Activated T-cell treated with anti-CD3 and anti-CD28 coated beads, Interleukin-2, amount 50 U/mL, for 72 hours (primary cell): Measurements from ENCODE around the gene SPNS2. TPM values are rescaled to one million over a fixed set of nuclear protein-coding genes. Genes with fewer than 3 reads are reported as not detected.

Source experiments
- ATAC-seq, 2 donors: fragments of 150-1000 bp; cut with Tn5 transposase; replicated peaks in 1 of 2; 2 replicates each; pipeline ENCODE4 v1.10.0; 2021; ENCODE audit warnings: moderate library complexity in 2 of 2, mild to moderate bottlenecking in 1 of 2
- DNase-seq, 2 donors: peaks; one replicate each; pipeline ENCODE4 v3.0.0; 2021 to 2022; ENCODE audit warnings: mixed read lengths in 1 of 2
- H3K27ac Mint-ChIP-seq: one replicate; pipeline ENCODE4 v1.8.0; 2022; ENCODE audit warnings: mild to moderate bottlenecking, moderate library complexity, mixed read lengths
- H3K27me3 Mint-ChIP-seq: one replicate; pipeline ENCODE4 v1.8.0; 2022; ENCODE audit warnings: low read depth, mixed read lengths
- H3K36me3 Mint-ChIP-seq, 2 donors: one replicate each; pipeline ENCODE4 v1.8.0; 2022; ENCODE audit warnings: mixed read lengths in 2 of 2, mild to moderate bottlenecking in 1 of 2; ENCODE audit not compliant: insufficient read depth in 2 of 2
- H3K4me1 Mint-ChIP-seq: one replicate; pipeline ENCODE4 v1.8.0; 2022; ENCODE audit warnings: low read depth, mixed read lengths
- H3K4me3 Mint-ChIP-seq, 2 donors: one replicate each; pipeline ENCODE4 v1.8.0; 2022; ENCODE audit warnings: mild to moderate bottlenecking in 2 of 2, mixed read lengths in 2 of 2, moderate library complexity in 2 of 2
- H3K9me3 Mint-ChIP-seq, 2 donors: one replicate each; pipeline ENCODE4 v1.8.0; 2022; ENCODE audit warnings: mixed read lengths in 2 of 2
- total RNA-seq, 2 donors: library from RNA; stranded (reverse); gene quantifications; one replicate each; pipeline ENCODE4 v1.2.3, GENCODE V29; 2022

SPNS2 gene
- 1 to 10 TPM; 1.1 to 1.3 TPM for total RNA-seq

- H3K4me1 Mint-ChIP-seq: peaks cover 15% of the 10 kb centered on the region
- H3K4me3 Mint-ChIP-seq: peak within 1 kb of the TSS; percentile 73 to 74
- no peak within 1 kb of the TSS for H3K27ac Mint-ChIP-seq
- DNase-seq (peak; percentile 72), ATAC-seq (peak; percentile 86 to 88)
- H3K36me3 Mint-ChIP-seq: no peaks in the 10 kb centered on the region
- H3K9me3 Mint-ChIP-seq: no peaks in the 10 kb centered on the region
- peaks cover 41% of the 10 kb centered on the region for H3K27me3 Mint-ChIP-seq
Measured at GRCh38 chr17:4498461-4499397, at the start of gene SPNS2. TSS of gene SPNS2 (plus strand) at chr17:4498881. CDS start at chr17:4499048, 167 bp downstream.

GRCh38 chr17:4449736-4450135 lies 48.9 kb upstream of the SPNS2 start:
- no peak for ATAC-seq
- DNase-seq: no peak
- H3K4me1 Mint-ChIP-seq: no peaks in the 10 kb centered on the region
- H3K27me3 Mint-ChIP-seq: no peaks in the 10 kb centered on the region
- no peaks in the 10 kb centered on the region for H3K9me3 Mint-ChIP-seq
- peaks cover 0 to 3% of the 10 kb centered on the region in 2 donors for H3K36me3 Mint-ChIP-seq
- H3K27ac Mint-ChIP-seq: no peak overlapping the region
- no peak overlapping the region for H3K4me3 Mint-ChIP-seq

GRCh38 chr17:4450710-4451316 lies 47.9 kb upstream of the SPNS2 start:
- H3K27me3 Mint-ChIP-seq: no peaks in the 10 kb centered on the region
- no peaks in the 10 kb centered on the region for H3K4me1 Mint-ChIP-seq
- no peaks in the 10 kb centered on the region for H3K9me3 Mint-ChIP-seq
- H3K27ac Mint-ChIP-seq: no peak overlapping the region
- no peak for ATAC-seq
- H3K36me3 Mint-ChIP-seq: peaks cover 0 to 3% of the 10 kb centered on the region in 2 donors
- no peak for DNase-seq
- no peak overlapping the region for H3K4me3 Mint-ChIP-seq

- H3K4me3 Mint-ChIP-seq: no peak overlapping the region
- no peak overlapping the region for H3K27ac Mint-ChIP-seq
- H3K9me3 Mint-ChIP-seq: no peaks in the 10 kb centered on the region
- H3K4me1 Mint-ChIP-seq: no peaks in the 10 kb centered on the region
- ATAC-seq (no peak), DNase-seq (no peak)
- H3K36me3 Mint-ChIP-seq: peaks cover 0 to 3% of the 10 kb centered on the region in 2 donors
- H3K27me3 Mint-ChIP-seq: no peaks in the 10 kb centered on the region
Measured at GRCh38 chr17:4453812-4454591, 44.7 kb upstream of the SPNS2 start.

GRCh38 chr17:4460661-4461060 lies 38.0 kb upstream of the SPNS2 start:
- Mint-ChIP-seq H3K9me3 (peaks cover 3 to 15% of the 10 kb centered on the region in 2 donors), H3K4me1 (no peaks in the 10 kb centered on the region), H3K27me3 (no peaks in the 10 kb centered on the region), H3K36me3 (peaks cover 11 to 18% of the 10 kb centered on the region in 2 donors), H3K27ac (no peak overlapping the region), H3K4me3 (no peak overlapping the region)
- DNase-seq (no peak), ATAC-seq (no peak)

- Mint-ChIP-seq H3K27ac (no peak overlapping the region), H3K27me3 (no peaks in the 10 kb centered on the region), H3K4me3 (no peak overlapping the region), H3K36me3 (peaks cover 11 to 18% of the 10 kb centered on the region in 2 donors), H3K9me3 (peaks cover 3 to 15% of the 10 kb centered on the region in 2 donors), H3K4me1 (no peaks in the 10 kb centered on the region)
- DNase-seq (no peak), ATAC-seq (no peak)
Measured at GRCh38 chr17:4463818-4464476, 34.7 kb upstream of the SPNS2 start.

- Mint-ChIP-seq H3K27me3 (no peaks in the 10 kb centered on the region), H3K4me3 (no peak overlapping the region), H3K36me3 (peaks cover 3 to 6% of the 10 kb centered on the region in 2 donors), H3K4me1 (no peaks in the 10 kb centered on the region), H3K27ac (no peak overlapping the region), H3K9me3 (peaks cover 0 to 9% of the 10 kb centered on the region in 2 donors)
- ATAC-seq (no peak), DNase-seq (no peak)
Measured at GRCh38 chr17:4465786-4466185, 32.9 kb upstream of the SPNS2 start.

GRCh38 chr17:4467287-4467686 lies 31.4 kb upstream of the SPNS2 start:
- H3K27me3 Mint-ChIP-seq: peaks cover 4% of the 10 kb centered on the region
- ATAC-seq (no peak), DNase-seq (no peak)
- H3K4me3 Mint-ChIP-seq: no peak overlapping the region
- H3K9me3 Mint-ChIP-seq: peaks cover 0 to 5% of the 10 kb centered on the region in 2 donors
- H3K4me1 Mint-ChIP-seq: no peaks in the 10 kb centered on the region
- H3K27ac Mint-ChIP-seq: no peak overlapping the region
- H3K36me3 Mint-ChIP-seq: peaks cover 0 to 2% of the 10 kb centered on the region in 2 donors

- ATAC-seq (no peak), DNase-seq (no peak)
- H3K27ac Mint-ChIP-seq: no peak overlapping the region
- H3K9me3 Mint-ChIP-seq: no peaks in the 10 kb centered on the region
- peaks cover 5% of the 10 kb centered on the region for H3K27me3 Mint-ChIP-seq
- H3K4me3 Mint-ChIP-seq: no peak overlapping the region
- H3K36me3 Mint-ChIP-seq: no peaks in the 10 kb centered on the region
- H3K4me1 Mint-ChIP-seq: no peaks in the 10 kb centered on the region
Measured at GRCh38 chr17:4469552-4469951, 29.1 kb upstream of the SPNS2 start.

GRCh38 chr17:4472286-4472685 lies 26.4 kb upstream of the SPNS2 start:
- Mint-ChIP-seq H3K27ac (no peak overlapping the region), H3K27me3 (peaks cover 5% of the 10 kb centered on the region), H3K4me1 (peaks cover 5% of the 10 kb centered on the region), H3K4me3 (no peak overlapping the region), H3K9me3 (no peaks in the 10 kb centered on the region), H3K36me3 (no peaks in the 10 kb centered on the region)
- no peak for ATAC-seq
- no peak for DNase-seq

- no peaks in the 10 kb centered on the region for H3K9me3 Mint-ChIP-seq
- H3K4me3 Mint-ChIP-seq: no peak overlapping the region
- DNase-seq: no peak
- no peak overlapping the region for H3K27ac Mint-ChIP-seq
- H3K36me3 Mint-ChIP-seq: no peaks in the 10 kb centered on the region
- ATAC-seq: no peak
- peaks cover 9% of the 10 kb centered on the region for H3K4me1 Mint-ChIP-seq
- H3K27me3 Mint-ChIP-seq: peaks cover 5% of the 10 kb centered on the region
Measured at GRCh38 chr17:4474093-4474492, 24.6 kb upstream of the SPNS2 start.

GRCh38 chr17:4475001-4475400 lies 23.7 kb upstream of the SPNS2 start:
- peaks cover 13% of the 10 kb centered on the region for H3K4me1 Mint-ChIP-seq

More at GRCh38 chr17:4475001-4475400, 23.7 kb upstream of the SPNS2 start:
- Mint-ChIP-seq H3K4me3 (no peak overlapping the region), H3K27ac (no peak overlapping the region), H3K36me3 (no peaks in the 10 kb centered on the region), H3K9me3 (no peaks in the 10 kb centered on the region), H3K27me3 (peaks cover 5% of the 10 kb centered on the region)
- no peak for DNase-seq
- no peak for ATAC-seq
